K562 (cell line): ENCODE data around the gene SLC26A1. TPM values are rescaled to one million over a fixed set of nuclear protein-coding genes. Genes with fewer than 3 reads are reported as not detected.
A peak's percentile ranks its signal among the peaks of the same experiment; 100 is the strongest.

Experiments
- ATAC-seq: fragments of 200-7000 bp; cut with Tn5 transposase; 3 replicates; pipeline ENCODE4 v1.9.1; 2020; ENCODE audit warnings: moderate library complexity
- BruUV-seq: library from RNA; stranded (reverse); fragments of 400-500 nt; replicated peaks from 2 replicates; lab custom pipeline; 2021; lab: Mats Ljungman, UMichigan
- CTCF ChIA-PET: fragments of 300-600 bp; formaldehyde crosslinking; extraction: SDS; loops from one replicate; lab custom pipeline; 2021; ENCODE audit warnings: low intra/inter-chr PET ratio; lab: Yijun Ruan, JAX
- POLR2A ChIA-PET: fragments of 300-600, 350-650 bp; sonication (Branson Sonifier 250); formaldehyde crosslinking; extraction: SDS; loops from one replicate; lab custom pipeline; 2021; ENCODE audit warnings: antibody characterized with exemption, inconsistent platforms; lab: Yijun Ruan, JAX
- DNase-seq, 4 experiments: peaks; one replicate each; pipeline versions ENCODE4 v3.0.0 to v3.0.0-alpha.2; 2011 to 2018; ENCODE audit warnings: low spot score in 3 of 4, mixed read lengths in 3 of 4; ENCODE audit errors: extremely low read depth in 1 of 4
- FAIRE-seq: peaks from 2 replicates; lab custom pipeline; 2011; peaks lifted over from hg19 to GRCh38; lab: Jason Lieb, UNC
- H2AFZ ChIP-seq: 2 replicates; pipeline ENCODE4 v1.6.0; 2011; ENCODE audit warnings: low read depth, low read length, control low read depth, inconsistent platforms
- H3K27ac ChIP-seq: fragments of 200-600 bp; 3 replicates; pipeline ENCODE4 v1.8.0; 2011; ENCODE audit warnings: low read depth, mild to moderate bottlenecking, control low read depth, inconsistent platforms, low read length, moderate library complexity, mixed read lengths; ENCODE audit errors: extremely low read depth
- H3K27me3 ChIP-seq, 2 experiments: fragments of 300-600 bp in 1 of 2; 2 replicates in 1 of 2; 3 replicates in 1 of 2; pipeline versions ENCODE4 v1.6.0 to v1.8.0; 2011; ENCODE audit warnings: inconsistent platforms in 2 of 2, low read length in 2 of 2, mild to moderate bottlenecking in 1 of 2, mixed read lengths in 1 of 2, moderate library complexity in 1 of 2; ENCODE audit not compliant: control insufficient read depth in 2 of 2, insufficient read depth in 2 of 2
- H3K36me3 ChIP-seq: fragments of 300-600 bp; 3 replicates; pipeline ENCODE4 v1.8.0; 2011; ENCODE audit warnings: mild to moderate bottlenecking, low read length, inconsistent platforms; ENCODE audit not compliant: control insufficient read depth, insufficient read depth
- H3K4me1 ChIP-seq, 2 experiments: fragments of 200-600 bp in 1 of 2; replicated peaks in 1 of 2; 2 replicates in 1 of 2; 3 replicates in 1 of 2; pipeline versions ENCODE4 v1.5.1 to v1.8.0; 2011; ENCODE audit warnings: inconsistent platforms in 2 of 2, low read length in 2 of 2, mild to moderate bottlenecking in 1 of 2, mixed read lengths in 1 of 2, moderate library complexity in 1 of 2; ENCODE audit not compliant: control insufficient read depth in 2 of 2, insufficient read depth in 2 of 2
- H3K4me2 ChIP-seq: 2 replicates; pipeline ENCODE4 v1.6.1; 2011; ENCODE audit warnings: low read length, control low read depth, inconsistent platforms, mixed read lengths; ENCODE audit not compliant: insufficient read depth
- H3K4me3 ChIP-seq: fragments of 200-600 bp; sonication (generic), shearing (Covaris generic); 2 replicates; pipeline ENCODE4 v1.5.1; 2016; ENCODE audit warnings: control low read depth, inconsistent platforms
- H3K79me2 ChIP-seq: fragments of 200-600 bp; 3 replicates; pipeline ENCODE4 v1.8.0; 2011; ENCODE audit warnings: low read length, inconsistent platforms; ENCODE audit not compliant: control insufficient read depth, insufficient read depth
- H3K9ac ChIP-seq, 2 experiments: 2 replicates each; pipeline versions ENCODE4 v1.6.0 to v1.6.1; 2011; ENCODE audit warnings: low read depth in 2 of 2, low read length in 2 of 2, control low read depth in 1 of 2, inconsistent platforms in 1 of 2, mild to moderate bottlenecking in 1 of 2, mixed read lengths in 1 of 2; ENCODE audit not compliant: insufficient read depth in 1 of 2
- H3K9me1 ChIP-seq: one replicate; pipeline ENCODE4 v1.6.0; 2011; ENCODE audit warnings: inconsistent platforms, mild to moderate bottlenecking, low read length, moderate library complexity; ENCODE audit not compliant: control insufficient read depth, insufficient read depth
- H3K9me3 ChIP-seq: replicated peaks from 2 replicates; pipeline ENCODE4 v1.5.1; 2011; ENCODE audit warnings: low read depth, low read length, inconsistent platforms; ENCODE audit not compliant: control insufficient read depth, insufficient read depth
- H4K20me1 ChIP-seq: replicated peaks from 2 replicates; pipeline ENCODE4 v1.6.1; 2011; ENCODE audit warnings: low read length, inconsistent platforms, mixed read lengths; ENCODE audit not compliant: control insufficient read depth, insufficient read depth
- KLF13 ChIP-seq: fragments of 450-650 bp; IDR thresholded peaks from 2 replicates; pipeline ENCODE4 v1.6.1; 2016; ENCODE audit warnings: missing genetic modification characterization, low read depth, mild to moderate bottlenecking, missing compliant biosample characterization, moderate library complexity, borderline replicate concordance
- MAFF ChIP-seq: IDR thresholded peaks from 2 replicates; pipeline ENCODE4 v1.6.1; 2012; ENCODE audit warnings: low read length, improper control_type of control experiment
- TAF9B ChIP-seq: fragments of 450-650 bp; IDR thresholded peaks from 2 replicates; pipeline ENCODE4 v1.6.1; 2018; ENCODE audit warnings: mild to moderate bottlenecking; ENCODE audit not compliant: partially characterized antibody
- ZNF41 ChIP-seq: fragments of 250-450 bp; sonication (Bioruptor Pico); conservative IDR thresholded peaks from 2 replicates; pipeline ENCODE4 v1.4.0; 2020; ENCODE audit warnings: mild to moderate bottlenecking
- ZNF586 ChIP-seq: fragments of 450-650 bp; formaldehyde crosslinking; conservative IDR thresholded peaks from 2 replicates; pipeline ENCODE4 v1.4.0; 2020; ENCODE audit warnings: mild to moderate bottlenecking, moderate library complexity
- WGBS: fragments of 100-300 bp; shearing (Covaris generic); methylation state at CpG from one replicate; pipeline ENCODE4 v1.1.6; 2016; ENCODE audit warnings: low coverage, mixed read lengths; ENCODE audit not compliant: insufficient coverage; ENCODE audit errors: missing lambda C conversion rate; 5-methylcytosine and 5-hydroxymethylcytosine counted together
- in situ Hi-C: fragments of 300-500 bp; cut with MboI; formaldehyde crosslinking; loops from 4 replicates; pipeline ENCODE4 v1.15.0; 2018; ENCODE audit warnings: inconsistent platforms, mixed read lengths
- intact Hi-C: fragments of 100-400 bp; cut with micrococcal nuclease; formaldehyde crosslinking; loops from 2 replicates; pipeline ENCODE4 v1.14.2; 2022
- polyA plus RNA-seq, 8 experiments: library from polyadenylated mRNA; depleted of rRNA in 4 of 8; stranded (reverse) in 5 of 8; unstranded in 3 of 8; fragments of >200 nt; fragmentation: Nextera tagmentation in 2 of 8; fragmentation: Illumina TruSeq in 1 of 8; extraction: Ambion mirVana in 2 of 8; extraction: Trizol in 1 of 8; gene quantifications; 2 replicates each; pipeline versions ENCODE4 v1.2.1 to v1.2.3, GENCODE V29; 2011 to 2014; ENCODE audit warnings: inconsistent platforms in 1 of 8, missing spikeins in 1 of 8
- total RNA-seq, 7 experiments: library from RNA; depleted of rRNA in 6 of 7; stranded (reverse); fragments of >200 nt in 6 of 7; fragmentation: Illumina TruSeq in 2 of 7; extraction: Trizol in 2 of 7; gene quantifications; 2 replicates each; pipeline versions ENCODE4 v1.2.1 to v1.2.3, GENCODE V29; 2011 to 2021; ENCODE audit warnings: low replicate concordance in 1 of 7
- TF ChIP-seq, protein P1 (sequence below): fragments of 450-650 bp; IDR thresholded peaks from 2 replicates; pipeline ENCODE4 v1.6.1; 2017; ENCODE audit warnings: mild to moderate bottlenecking, moderate library complexity
- TF ChIP-seq, protein P2 (sequence below): sonication (generic); formaldehyde crosslinking; IDR thresholded peaks from 2 replicates; pipeline ENCODE4 v1.8.0; 2023; ENCODE audit warnings: mild to moderate bottlenecking, missing genetic modification reagents

Gene SLC26A1
- total and polyA plus RNA-seq, 9 of the 15 experiments (the other 6 are each of a cell fraction or from before 2014, with no cell fraction given): 0.11 to 4.2 (median 0.95) TPM

DNA sequence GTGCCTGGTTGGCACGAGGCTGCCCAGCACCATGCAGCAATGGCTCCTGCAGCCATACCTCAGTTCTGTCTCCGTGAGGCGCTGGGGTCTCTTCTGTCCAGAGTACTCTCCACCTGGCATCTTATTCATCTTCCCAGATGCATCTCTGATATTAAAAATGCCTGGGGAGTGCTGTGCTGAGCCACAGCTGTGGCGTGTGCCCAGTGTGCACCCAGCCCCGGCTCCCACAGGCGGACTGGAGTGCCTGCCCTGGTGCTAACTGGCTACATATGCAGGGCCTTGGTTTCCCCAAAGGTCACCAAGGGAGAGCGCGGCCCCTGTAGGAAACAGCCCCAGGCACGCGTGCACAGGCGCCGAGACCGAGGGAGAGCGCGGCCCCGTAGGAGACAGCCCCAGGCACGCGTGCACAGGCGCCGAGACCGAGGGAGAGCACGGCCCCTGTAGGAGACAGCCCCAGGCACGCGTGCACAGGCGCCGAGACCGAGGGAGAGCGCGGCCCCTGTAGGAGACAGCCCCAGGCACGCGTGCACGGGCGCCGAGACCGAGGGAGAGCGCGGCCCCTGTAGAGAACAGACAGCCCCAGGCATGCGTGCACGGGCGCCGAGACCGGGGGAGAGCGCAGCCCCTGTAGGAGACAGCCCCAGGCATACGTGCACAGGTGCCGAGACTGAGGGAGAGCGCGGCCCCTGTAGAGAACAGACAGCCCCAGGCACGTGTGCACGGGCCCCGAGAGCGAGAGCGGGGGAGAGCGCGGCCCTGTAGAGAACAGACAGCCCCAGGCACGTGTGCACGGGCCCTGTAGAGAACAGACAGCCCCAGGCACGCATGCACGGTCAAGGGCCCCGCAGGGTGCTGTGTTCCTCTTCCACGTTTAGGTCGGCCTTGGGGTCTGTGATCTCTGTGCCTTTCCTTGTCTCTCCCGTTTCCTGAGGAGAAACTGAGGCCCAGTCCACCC, 46.4 kb downstream of the SLC26A1 start:
- 71% methylated on average over 35 of the region's 62 CpGs for WGBS
- TF ChIP-seq ZNF586: no peak
- TF ChIP-seq, protein P1, sequence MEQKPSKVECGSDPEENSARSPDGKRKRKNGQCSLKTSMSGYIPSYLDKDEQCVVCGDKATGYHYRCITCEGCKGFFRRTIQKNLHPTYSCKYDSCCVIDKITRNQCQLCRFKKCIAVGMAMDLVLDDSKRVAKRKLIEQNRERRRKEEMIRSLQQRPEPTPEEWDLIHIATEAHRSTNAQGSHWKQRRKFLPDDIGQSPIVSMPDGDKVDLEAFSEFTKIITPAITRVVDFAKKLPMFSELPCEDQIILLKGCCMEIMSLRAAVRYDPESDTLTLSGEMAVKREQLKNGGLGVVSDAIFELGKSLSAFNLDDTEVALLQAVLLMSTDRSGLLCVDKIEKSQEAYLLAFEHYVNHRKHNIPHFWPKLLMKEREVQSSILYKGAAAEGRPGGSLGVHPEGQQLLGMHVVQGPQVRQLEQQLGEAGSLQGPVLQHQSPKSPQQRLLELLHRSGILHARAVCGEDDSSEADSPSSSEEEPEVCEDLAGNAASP: no peak
- no peak for TF ChIP-seq MAFF
- TF ChIP-seq TAF9B: no peak
- no peak for TF ChIP-seq KLF13
- TF ChIP-seq ZNF41 (CRISPR knock-in tag): no peak
- TF ChIP-seq, protein P2, sequence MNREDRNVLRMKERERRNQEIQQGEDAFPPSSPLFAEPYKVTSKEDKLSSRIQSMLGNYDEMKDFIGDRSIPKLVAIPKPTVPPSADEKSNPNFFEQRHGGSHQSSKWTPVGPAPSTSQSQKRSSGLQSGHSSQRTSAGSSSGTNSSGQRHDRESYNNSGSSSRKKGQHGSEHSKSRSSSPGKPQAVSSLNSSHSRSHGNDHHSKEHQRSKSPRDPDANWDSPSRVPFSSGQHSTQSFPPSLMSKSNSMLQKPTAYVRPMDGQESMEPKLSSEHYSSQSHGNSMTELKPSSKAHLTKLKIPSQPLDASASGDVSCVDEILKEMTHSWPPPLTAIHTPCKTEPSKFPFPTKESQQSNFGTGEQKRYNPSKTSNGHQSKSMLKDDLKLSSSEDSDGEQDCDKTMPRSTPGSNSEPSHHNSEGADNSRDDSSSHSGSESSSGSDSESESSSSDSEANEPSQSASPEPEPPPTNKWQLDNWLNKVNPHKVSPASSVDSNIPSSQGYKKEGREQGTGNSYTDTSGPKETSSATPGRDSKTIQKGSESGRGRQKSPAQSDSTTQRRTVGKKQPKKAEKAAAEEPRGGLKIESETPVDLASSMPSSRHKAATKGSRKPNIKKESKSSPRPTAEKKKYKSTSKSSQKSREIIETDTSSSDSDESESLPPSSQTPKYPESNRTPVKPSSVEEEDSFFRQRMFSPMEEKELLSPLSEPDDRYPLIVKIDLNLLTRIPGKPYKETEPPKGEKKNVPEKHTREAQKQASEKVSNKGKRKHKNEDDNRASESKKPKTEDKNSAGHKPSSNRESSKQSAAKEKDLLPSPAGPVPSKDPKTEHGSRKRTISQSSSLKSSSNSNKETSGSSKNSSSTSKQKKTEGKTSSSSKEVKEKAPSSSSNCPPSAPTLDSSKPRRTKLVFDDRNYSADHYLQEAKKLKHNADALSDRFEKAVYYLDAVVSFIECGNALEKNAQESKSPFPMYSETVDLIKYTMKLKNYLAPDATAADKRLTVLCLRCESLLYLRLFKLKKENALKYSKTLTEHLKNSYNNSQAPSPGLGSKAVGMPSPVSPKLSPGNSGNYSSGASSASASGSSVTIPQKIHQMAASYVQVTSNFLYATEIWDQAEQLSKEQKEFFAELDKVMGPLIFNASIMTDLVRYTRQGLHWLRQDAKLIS (CRISPR knock-in tag): no peak

More for the DNA sequence above, 46.4 kb downstream of the SLC26A1 start:
- intact Hi-C loops: no loop called here
- Histone ChIP-seq H3K9ac (peak overlapping the region in 1 of 2 experiments; percentile 26; a peak in 1 of 4 replicates), H3K4me1 (peaks cover 0 to 44% of the 10 kb centered on the region in 2 experiments; a peak in 2 of 5 replicates), H3K9me3 (no peaks in the 10 kb centered on the region), H3K79me2 (no peaks in the 10 kb centered on the region), H3K4me3 (no peak overlapping the region), H3K36me3 (no peaks in the 10 kb centered on the region), H3K27me3 (no peaks in the 10 kb centered on the region), H3K9me1 (no peaks in the 10 kb centered on the region), H4K20me1 (0 out of 2 replicates have a peak, but pooled peaks cover 4% of the 10 kb centered on the region), H2AFZ (no peak overlapping the region), H3K4me2 (no peak overlapping the region), H3K27ac (no peak overlapping the region)
- no peak for ATAC-seq
- no peak for DNase-seq
- in situ Hi-C loops: no loop called here
- no peak for FAIRE-seq
- no TSS peak for BruUV-seq
- CTCF ChIA-PET: no interaction called here
- POLR2A ChIA-PET: no interaction called here
